Esophagus squamous epithelium (tissue), 5 donors: ENCODE measurements around the gene C16orf46. TPM values are rescaled to one million over a fixed set of nuclear protein-coding genes. Genes with fewer than 3 reads are reported as not detected.
A peak's percentile ranks its signal among the peaks of the same experiment; 100 is the strongest.

Source experiments
- DNase-seq: peaks from one replicate; lab custom pipeline; 2025; lab: John Stamatoyannopoulos, UW
- H3K27ac ChIP-seq, 4 donors: fragments of 200-600 bp; sonication (generic); one replicate each; pipeline ENCODE4 v1.5.1; 2016 to 2019; ENCODE audit warnings: mild to moderate bottlenecking in 1 of 4
- H3K27me3 ChIP-seq, 4 donors: fragments of 200-600 bp; sonication (generic); 1 replicate in 3 of 4; 2 replicates in 1 of 4; pipeline versions ENCODE4 v1.5.1 to v1.6.0; 2017 to 2021; ENCODE audit warnings: antibody characterized with exemption in 1 of 4
- H3K36me3 ChIP-seq, 3 donors: fragments of 200-600 bp; sonication (generic); one replicate each; pipeline ENCODE4 v1.5.1; 2016 to 2019
- H3K4me1 ChIP-seq, 3 donors: fragments of 200-600 bp; sonication (generic); one replicate each; pipeline ENCODE4 v1.5.1; 2017 to 2019
- H3K4me3 ChIP-seq, 4 donors: fragments of 200-600 bp; sonication (generic); 1 replicate in 3 of 4; 2 replicates in 1 of 4; pipeline ENCODE4 v1.5.1; 2016 to 2019; ENCODE audit warnings: mild to moderate bottlenecking in 2 of 4, moderate library complexity in 1 of 4
- H3K9me3 ChIP-seq, 3 donors: fragments of 200-600 bp; sonication (generic); one replicate each; pipeline ENCODE4 v1.5.1; 2016 to 2019
- CTCF ChIP-seq, 6 experiments: fragments of 450-650 bp in 4 of 6; fragments of 200-600 bp in 2 of 6; sonication (generic) in 2 of 6; IDR thresholded peaks; one replicate each; pipeline ENCODE4 v1.5.1; 2016 to 2019; ENCODE audit warnings: antibody characterized with exemption in 6 of 6, mild to moderate bottlenecking in 4 of 6, moderate library complexity in 4 of 6
- POLR2A ChIP-seq, 4 donors: fragments of 450-650 bp; IDR thresholded peaks; one replicate each; pipeline ENCODE4 v1.6.1; 2017; ENCODE audit warnings: antibody characterized with exemption in 4 of 4, mild to moderate bottlenecking in 4 of 4, moderate library complexity in 3 of 4
- WGBS, 2 donors: methylation state at CpG; one replicate each; pipeline ENCODE4 v1.1.5; 2018; 5-methylcytosine and 5-hydroxymethylcytosine counted together
- intact Hi-C: fragments of 100-400 bp; cut with DNase I; formaldehyde crosslinking; loops from one replicate; pipeline ENCODE4 v1.15.0; 2022
- total RNA-seq, 4 donors: library from RNA; depleted of rRNA; stranded (reverse); fragments of >200 nt; gene quantifications; one replicate each; pipeline ENCODE4 v1.1.0, GENCODE V29; 2016
- donor health status: DM: yes; HTN: yes; CAD: no.

C16orf46 gene
- total RNA-seq, 4 donors from 2014 or later = 0.26 to 5.1 (median 0.38) TPM; not detected in 1

- DNase-seq = no peak
- peaks cover 0 to 73% (median 25%) of the 10 kb centered on the region in 3 donors for H3K36me3 ChIP-seq
- 91 to 93% methylated on average over 2 of the region's 2 CpGs for WGBS, 2 donors
- H3K27ac ChIP-seq = no peak overlapping the region
- H3K27me3 ChIP-seq = no peaks in the 10 kb centered on the region
- H3K4me3 ChIP-seq = no peak overlapping the region
- intact Hi-C loops = no loop called here
- no peaks in the 10 kb centered on the region for H3K9me3 ChIP-seq
- peaks cover 4 to 36% (median 16%) of the 10 kb centered on the region in 3 donors for H3K4me1 ChIP-seq
- TF ChIP-seq POLR2A (IDR thresholded peaks at IDR 0.05) = no peak
- no peak for TF ChIP-seq CTCF (IDR thresholded peaks at IDR 0.05)
These were observed 36.9 kb downstream of the C16orf46 start for GRCh38 chr16:81040131-81040530.

- H3K27ac ChIP-seq = peak overlapping the region; percentile 52 to 95 (median 86)
- no peak for DNase-seq
- WGBS, 2 donors = 25 to 30% methylated on average over 10 of the region's 10 CpGs
These were observed 40.2 kb downstream of the C16orf46 start for GRCh38 chr16:81036751-81037350.

DNA sequence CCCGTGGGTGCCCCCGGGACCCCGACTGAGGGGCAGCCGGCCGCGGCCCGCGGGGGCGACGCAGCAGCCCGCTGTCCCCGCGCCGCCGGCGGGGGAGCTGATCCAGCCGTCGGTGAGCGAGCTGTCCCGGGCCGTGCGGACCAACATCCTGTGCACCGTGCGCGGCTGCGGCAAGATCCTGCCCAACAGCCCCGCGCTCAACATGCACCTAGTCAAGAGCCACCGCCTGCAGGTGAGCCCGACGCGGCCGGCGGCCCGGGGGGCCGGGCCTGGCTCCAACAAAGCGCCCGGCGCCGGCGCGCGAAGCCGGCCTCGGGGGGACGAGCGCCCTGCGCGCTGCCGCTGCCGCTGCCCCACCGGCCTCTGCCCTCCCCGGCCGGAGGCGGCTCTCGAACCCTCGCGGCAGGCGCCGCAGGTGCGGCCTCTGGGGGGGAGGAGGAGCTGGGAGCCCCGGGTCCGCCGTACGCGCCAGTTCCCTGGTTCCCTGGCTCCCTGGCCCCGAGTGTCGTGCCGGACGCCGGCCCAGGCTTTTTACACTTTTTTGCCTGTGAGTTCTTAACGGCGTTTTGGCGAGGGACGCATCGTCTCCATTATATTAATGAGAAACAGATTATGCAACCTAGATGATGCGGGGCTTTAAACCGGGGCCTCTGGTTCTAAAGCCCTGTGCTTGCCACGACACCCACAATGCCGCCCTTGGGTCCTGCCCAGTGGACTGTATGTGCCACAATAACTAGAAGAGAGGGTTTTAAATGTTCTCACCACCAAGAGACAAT is 40.9 kb downstream of the C16orf46 start:
- TF ChIP-seq CTCF (IDR thresholded peaks at IDR 0.05) (no peak), POLR2A (IDR thresholded peaks at IDR 0.05) (no peak)
- 0 to 3% methylated on average over 2 to 4 of the region's 80 CpGs for WGBS, 2 donors
- intact Hi-C loops = no loop called here
- H3K36me3 ChIP-seq = peaks cover 0 to 33% (median 0%) of the 10 kb centered on the region in 3 donors
- peak overlapping the region; percentile 65 to 88 (median 80) for H3K4me3 ChIP-seq
- no peak for DNase-seq
- H3K27ac ChIP-seq = peak overlapping the region; percentile 79 to 95 (median 92)
- H3K4me1 ChIP-seq = peaks cover 5 to 39% (median 16%) of the 10 kb centered on the region in 3 donors
- no peaks in the 10 kb centered on the region for H3K27me3 ChIP-seq
- no peaks in the 10 kb centered on the region for H3K9me3 ChIP-seq

More at GRCh38 chr16:81036751-81037350, 40.2 kb downstream of the C16orf46 start:
- Histone ChIP-seq H3K36me3 (peaks cover 0 to 40% (median 3%) of the 10 kb centered on the region in 3 donors), H3K4me3 (peak overlapping the region; percentile 65 to 88 (median 80)), H3K4me1 (peaks cover 5 to 39% (median 16%) of the 10 kb centered on the region in 3 donors), H3K9me3 (no peaks in the 10 kb centered on the region), H3K27me3 (no peaks in the 10 kb centered on the region)
- intact Hi-C loops = no loop called here
- TF ChIP-seq CTCF (IDR thresholded peaks at IDR 0.05) = no peak
- peak in 1 of 4 donors; percentile 7 for TF ChIP-seq POLR2A (IDR thresholded peaks at IDR 0.05)

GRCh38 chr16:81035398-81035974 is 41.6 kb downstream of the C16orf46 start, which contains the start of gene ATMIN:
Gene ATMIN, plus strand, starts transcription at chr16:81035842. Its CDS starts 29 bp downstream, at chr16:81035871.
- no peaks in the 10 kb centered on the region for H3K27me3 ChIP-seq
- H3K36me3 ChIP-seq = peaks cover 0 to 27% (median 0%) of the 10 kb centered on the region in 3 donors
- TF ChIP-seq POLR2A (IDR thresholded peaks at IDR 0.05) = peak in 1 of 4 donors; percentile 44
- peak; percentile 89 to 100 (median 99) for TF ChIP-seq CTCF (IDR thresholded peaks at IDR 0.05)
- intact Hi-C loops = no loop called here
- WGBS, 2 donors = 18 to 24% methylated on average over 9 to 17 of the region's 54 CpGs
- H3K9me3 ChIP-seq = no peaks in the 10 kb centered on the region
- H3K27ac ChIP-seq = peak within 1 kb of the TSS; percentile 79 to 95 (median 92)
- H3K4me1 ChIP-seq = peaks cover 5 to 39% (median 16%) of the 10 kb centered on the region in 3 donors
- peak within 1 kb of the TSS; percentile 65 to 88 (median 80) for H3K4me3 ChIP-seq
- peak; percentile 13 for DNase-seq
